ENCODE results near the gene ASPSCR1.

DNA sequence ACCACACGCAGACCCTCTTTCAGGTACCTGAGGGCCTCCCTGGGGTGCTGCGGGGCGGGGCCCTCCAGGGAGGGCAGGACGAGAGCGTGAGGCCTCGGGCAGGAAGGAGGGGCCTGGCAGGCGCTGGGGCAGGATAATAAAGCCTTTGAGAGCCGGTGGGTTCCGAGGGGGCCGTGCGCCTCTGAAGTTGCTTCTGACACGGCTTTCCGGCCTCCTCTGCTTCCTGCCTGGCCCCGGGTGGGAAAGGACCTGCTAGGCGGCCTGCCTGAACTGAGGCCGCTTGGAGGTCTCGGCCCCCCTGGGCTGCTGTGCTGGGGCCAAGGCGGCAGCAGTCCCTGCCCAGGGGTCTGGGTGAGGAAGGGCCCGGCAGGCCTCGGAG lies 34.8 kb downstream of the ASPSCR1 start:
- TF ChIP-seq EZH2 (IDR thresholded peaks at IDR 0.05) = no peak
- TF ChIP-seq, protein P1, sequence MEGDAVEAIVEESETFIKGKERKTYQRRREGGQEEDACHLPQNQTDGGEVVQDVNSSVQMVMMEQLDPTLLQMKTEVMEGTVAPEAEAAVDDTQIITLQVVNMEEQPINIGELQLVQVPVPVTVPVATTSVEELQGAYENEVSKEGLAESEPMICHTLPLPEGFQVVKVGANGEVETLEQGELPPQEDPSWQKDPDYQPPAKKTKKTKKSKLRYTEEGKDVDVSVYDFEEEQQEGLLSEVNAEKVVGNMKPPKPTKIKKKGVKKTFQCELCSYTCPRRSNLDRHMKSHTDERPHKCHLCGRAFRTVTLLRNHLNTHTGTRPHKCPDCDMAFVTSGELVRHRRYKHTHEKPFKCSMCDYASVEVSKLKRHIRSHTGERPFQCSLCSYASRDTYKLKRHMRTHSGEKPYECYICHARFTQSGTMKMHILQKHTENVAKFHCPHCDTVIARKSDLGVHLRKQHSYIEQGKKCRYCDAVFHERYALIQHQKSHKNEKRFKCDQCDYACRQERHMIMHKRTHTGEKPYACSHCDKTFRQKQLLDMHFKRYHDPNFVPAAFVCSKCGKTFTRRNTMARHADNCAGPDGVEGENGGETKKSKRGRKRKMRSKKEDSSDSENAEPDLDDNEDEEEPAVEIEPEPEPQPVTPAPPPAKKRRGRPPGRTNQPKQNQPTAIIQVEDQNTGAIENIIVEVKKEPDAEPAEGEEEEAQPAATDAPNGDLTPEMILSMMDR (IDR thresholded peaks at IDR 0.05) = no peak
- no peak for TF ChIP-seq EZH2phosphoT487 (IDR thresholded peaks at IDR 0.05)
